ENCODE measurements around the gene SYS1.

- no peak for TF ChIP-seq CTCF (IDR thresholded peaks at IDR 0.05)
- TF ChIP-seq POLR2AphosphoS5 (IDR thresholded peaks at IDR 0.05): no peak
These were observed 46.7 kb downstream of the SYS1 start for GRCh38 chr20:45409521-45410272.

Measured in breast epithelium (tissue), 3 donors.